GM12878 (cell line): ENCODE data around the gene CDC42BPB. TPM values are rescaled to one million over a fixed set of nuclear protein-coding genes. Genes with fewer than 3 reads are reported as not detected.
"Not testable (repeated sequence)": the region's sequence is repeated elsewhere in the genome, so short reads cannot be mapped to it uniquely, and the experiment has no call there.

Experiments used
- ATAC-seq: fragments of 200-7000 bp; cut with Tn5 transposase; 3 replicates; pipeline ENCODE4 v1.9.1; 2020; ENCODE audit warnings: mild to moderate bottlenecking, moderate library complexity
- BruUV-seq: library from RNA; stranded (reverse); fragments of 400-500 nt; replicated peaks from 2 replicates; lab custom pipeline; 2021; lab: Mats Ljungman, UMichigan
- CTCF ChIA-PET: fragments of 300-600 bp; sonication (Branson Sonifier 250); formaldehyde crosslinking; extraction: SDS; loops from one replicate; lab custom pipeline; 2021; ENCODE audit warnings: inconsistent platforms; lab: Yijun Ruan, JAX
- POLR2A ChIA-PET: fragments of 350-600 bp; formaldehyde crosslinking; extraction: SDS; loops from one replicate; lab custom pipeline; 2021; ENCODE audit warnings: inconsistent platforms; lab: Charles Lee
- RAD21 ChIA-PET: fragments of 300-600 bp; sonication (Branson Sonifier 250); formaldehyde crosslinking; loops from one replicate; lab custom pipeline; 2023; ENCODE audit warnings: antibody characterized with exemption; ENCODE audit not compliant: unreplicated experiment; lab: Charles Lee
- SMC1A ChIA-PET: fragments of 300-600 bp; sonication (Branson Sonifier 250); formaldehyde crosslinking; loops from one replicate; lab custom pipeline; 2023; ENCODE audit not compliant: unreplicated experiment, uncharacterized antibody; lab: Charles Lee
- DNase-seq: peaks from one replicate; pipeline ENCODE4 v3.0.0-alpha.2; 2011; ENCODE audit warnings: low read depth, low spot score
- FAIRE-seq: peaks from 3 replicates; lab custom pipeline; 2011; peaks lifted over from hg19 to GRCh38; lab: Jason Lieb, UNC
- H2AFZ ChIP-seq: 2 replicates; pipeline ENCODE4 v1.6.0; 2011; ENCODE audit warnings: low read depth, low read length, control low read depth; ENCODE audit not compliant: control insufficient read depth
- H3K27ac ChIP-seq: 2 replicates; pipeline ENCODE4 v1.5.1; 2011; ENCODE audit warnings: control low read depth; ENCODE audit not compliant: control insufficient read depth, insufficient read depth
- H3K27me3 ChIP-seq, 2 experiments: replicated peaks in 1 of 2; 2 replicates each; pipeline versions ENCODE4 v1.6.0 to v1.6.1; 2011; ENCODE audit warnings: low read length in 1 of 2; ENCODE audit not compliant: control insufficient read depth in 2 of 2, insufficient read depth in 2 of 2
- H3K36me3 ChIP-seq, 2 experiments: 2 replicates each; pipeline ENCODE4 v1.5.1; 2011; ENCODE audit warnings: low read length in 1 of 2; ENCODE audit not compliant: control insufficient read depth in 2 of 2, insufficient read depth in 2 of 2
- H3K4me1 ChIP-seq: 2 replicates; pipeline ENCODE4 v1.6.1; 2011; ENCODE audit warnings: mild to moderate bottlenecking, low read length, moderate library complexity, mixed read lengths; ENCODE audit not compliant: control insufficient read depth, insufficient read depth
- H3K4me2 ChIP-seq: 2 replicates; pipeline ENCODE4 v1.6.0; 2011; ENCODE audit warnings: control low read depth; ENCODE audit not compliant: control insufficient read depth, insufficient read depth
- H3K4me3 ChIP-seq: fragments of 200-600 bp; sonication (generic); 2 replicates; pipeline ENCODE4 v1.5.1; 2016
- H3K79me2 ChIP-seq: 2 replicates; pipeline ENCODE4 v1.6.0; 2011; ENCODE audit warnings: low read length; ENCODE audit not compliant: control insufficient read depth, insufficient read depth
- H3K9ac ChIP-seq: 2 replicates; pipeline ENCODE4 v1.8.0; 2011; ENCODE audit warnings: low read length, control low read depth, mixed read lengths; ENCODE audit not compliant: control insufficient read depth, insufficient read depth
- H3K9me3 ChIP-seq: replicated peaks from 3 replicates; pipeline ENCODE4 v1.5.1; 2011; ENCODE audit warnings: mild to moderate bottlenecking, low read length; ENCODE audit not compliant: control insufficient read depth, insufficient read depth
- H4K20me1 ChIP-seq: 2 replicates; pipeline ENCODE4 v1.6.0; 2011; ENCODE audit not compliant: control insufficient read depth, insufficient read depth
- MLLT1 ChIP-seq: fragments of 450-650 bp; IDR thresholded peaks from 2 replicates; pipeline ENCODE4 v1.6.1; 2016; ENCODE audit warnings: mild to moderate bottlenecking
- NFXL1 ChIP-seq: fragments of 450-650 bp; IDR thresholded peaks from 2 replicates; pipeline ENCODE4 v1.6.1; 2017; ENCODE audit warnings: antibody characterized with exemption, mild to moderate bottlenecking, borderline replicate concordance
- SPI1 ChIP-seq: IDR thresholded peaks from 2 replicates; pipeline ENCODE4 v1.6.1; 2011; ENCODE audit warnings: low read depth, mild to moderate bottlenecking, low read length, moderate library complexity, borderline replicate concordance; ENCODE audit not compliant: insufficient read depth
- WGBS: methylation state at CpG from one replicate; pipeline ENCODE4 v1.1.6; 2016; ENCODE audit warnings: low lambda C conversion rate; ENCODE audit not compliant: insufficient replicate concordance, insufficient coverage; ENCODE audit errors: missing lambda C conversion rate; 5-methylcytosine and 5-hydroxymethylcytosine counted together
- in situ Hi-C: fragments of 300-500 bp; cut with MboI; formaldehyde crosslinking; loops from 9 replicates; pipeline ENCODE4 v1.14.3; 2018; ENCODE audit warnings: mixed read lengths
- intact Hi-C: fragments of 100-400 bp; cut with micrococcal nuclease; formaldehyde crosslinking; loops from one replicate; pipeline ENCODE4 v1.14.2; 2022; ENCODE audit not compliant: unreplicated experiment
- polyA plus RNA-seq, 11 experiments: library from polyadenylated mRNA; depleted of rRNA in 4 of 11; unstranded in 6 of 11; stranded (reverse) in 5 of 11; fragments of >200 nt; fragmentation: Nextera tagmentation in 4 of 11; fragmentation: Illumina TruSeq in 1 of 11; extraction: Ambion mirVana in 4 of 11; extraction: Trizol in 1 of 11; gene quantifications; 1 replicate in 1 of 11; 2 replicates in 10 of 11; pipeline versions ENCODE4 v1.2.1 to v1.2.3, GENCODE V29; 2011 to 2016; ENCODE audit warnings: inconsistent platforms in 2 of 11, missing spikeins in 2 of 11, low read depth in 1 of 11
- total RNA-seq, 4 experiments: library from RNA; depleted of rRNA in 3 of 4; stranded (reverse); fragments of >200 nt in 3 of 4; fragmentation: Illumina TruSeq in 1 of 4; extraction: Trizol in 1 of 4; gene quantifications; 2 replicates each; pipeline versions ENCODE4 v1.2.1 to v1.2.3, GENCODE V29; 2013 to 2021

Gene CDC42BPB
- total and polyA plus RNA-seq, 10 of the 15 experiments (the other 5 are each of a cell fraction or from before 2014, with no cell fraction given), result 0.42 to 22.1 (median 13.3) TPM

GRCh38 chr14:103026988-103027387, 30.4 kb downstream of the CDC42BPB start (continued):
- TF ChIP-seq SPI1 (no peak), NFXL1 (no peak), MLLT1 (no peak)

- FAIRE-seq, H4K20me1 ChIP-seq, H3K4me3 ChIP-seq, in situ Hi-C loops, H3K9ac ChIP-seq, DNase-seq, H3K27ac ChIP-seq, H3K4me2 ChIP-seq, ATAC-seq, H3K36me3 ChIP-seq, H3K27me3 ChIP-seq, CTCF ChIA-PET, RAD21 ChIA-PET, BruUV-seq, H2AFZ ChIP-seq, SMC1A ChIA-PET, intact Hi-C loops, H3K4me1 ChIP-seq, H3K9me3 ChIP-seq: not testable (repeated sequence)
- POLR2A ChIA-PET, result interaction anchor here (0.6 kb wide), 1 partner anchor 113 kb away, joined by 3 read pairs; no protein-coding TSS in a partner anchor
- 73% methylated on average over 6 of the region's 6 CpGs for WGBS
- H3K79me2 ChIP-seq, result peaks cover 14% of the 10 kb centered on the region
Measured at GRCh38 chr14:103026196-103026595, 31.2 kb downstream of the CDC42BPB start.
